ENCODE measurements around the gene ISLR2.

GRCh38 chr15:74131628-74132413 is 1.4 kb downstream of the ISLR2 start:
- TF ChIP-seq CTCF (optimal IDR thresholded peaks at IDR 0.05 in 1 of 3, IDR thresholded peaks at IDR 0.05 in 1 of 3, conservative IDR thresholded peaks at IDR 0.05 in 1 of 3; ENCODE audit: extremely low read depth in 1 of 3, insufficient read depth in 2 of 3, low read length in 3 of 3) (no peak), EZH2 (IDR thresholded peaks at IDR 0.05; ENCODE audit: low read length) (no peak)
